Astrocyte (in vitro differentiated cells and primary cell): ENCODE results near the gene CPLX1.

Source experiments
- CTCF ChIP-seq: IDR thresholded peaks from 2 replicates; pipeline ENCODE4 v1.5.1; 2011; ENCODE audit warnings: low read depth, mild to moderate bottlenecking, inconsistent platforms, low read length, moderate library complexity; ENCODE audit not compliant: insufficient read depth
- EZH2 ChIP-seq: IDR thresholded peaks from 2 replicates; pipeline ENCODE4 v1.6.1; 2012; ENCODE audit warnings: mild to moderate bottlenecking, low read length, inconsistent platforms; ENCODE audit not compliant: insufficient read depth

DNA sequence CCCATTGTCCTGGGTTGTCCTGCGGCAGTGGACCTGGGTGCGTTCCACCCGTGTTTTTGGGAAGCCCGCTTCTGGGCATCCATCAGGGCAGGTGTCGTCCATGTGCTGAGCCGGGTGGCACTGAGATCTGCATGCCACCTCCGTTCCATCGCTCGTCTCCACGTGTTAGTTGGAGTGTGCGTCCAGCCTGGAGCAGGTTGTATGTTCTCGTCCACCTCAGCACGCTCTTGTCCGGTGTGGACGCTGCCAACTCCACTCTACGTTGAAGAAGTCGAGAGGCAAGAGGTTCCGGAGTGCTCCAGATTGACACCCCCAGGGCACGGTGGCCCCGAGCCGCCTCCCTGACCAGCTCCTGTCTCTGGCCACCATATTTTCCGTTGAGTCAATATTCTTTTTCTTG lies 86.4 kb downstream of the CPLX1 start:
- TF ChIP-seq CTCF (no peak), EZH2 (no peak)
